Epidermal melanocyte (primary cell): ENCODE results near the gene MOB3C.

ENCODE experiments used
- DNase-seq: peaks from one replicate; pipeline ENCODE4 v3.0.0; 2011; ENCODE audit warnings: low spot score; ENCODE audit not compliant: insufficient read length

MOB3C gene

DNA sequence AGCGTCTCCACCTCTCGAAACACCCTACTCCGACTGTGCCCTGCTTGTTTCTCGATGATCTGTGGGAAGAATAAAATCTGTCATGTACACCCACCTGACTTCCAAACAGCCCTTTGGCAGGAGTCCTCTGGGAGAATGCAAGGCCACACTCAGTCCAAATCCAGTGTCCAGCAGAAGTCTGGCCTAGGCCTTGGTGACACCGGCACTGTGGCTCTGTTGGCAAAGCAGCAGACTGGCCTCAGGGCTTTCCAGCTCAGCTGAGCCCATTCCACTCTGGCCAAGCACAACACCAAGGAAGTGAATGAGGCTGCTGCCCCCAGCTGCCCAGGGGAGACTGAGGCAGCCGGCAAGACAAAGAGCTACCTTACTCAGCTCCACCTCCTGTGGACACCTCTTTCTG is 40.0 kb downstream of the MOB3C start:
- DNase-seq = no peak

DNA sequence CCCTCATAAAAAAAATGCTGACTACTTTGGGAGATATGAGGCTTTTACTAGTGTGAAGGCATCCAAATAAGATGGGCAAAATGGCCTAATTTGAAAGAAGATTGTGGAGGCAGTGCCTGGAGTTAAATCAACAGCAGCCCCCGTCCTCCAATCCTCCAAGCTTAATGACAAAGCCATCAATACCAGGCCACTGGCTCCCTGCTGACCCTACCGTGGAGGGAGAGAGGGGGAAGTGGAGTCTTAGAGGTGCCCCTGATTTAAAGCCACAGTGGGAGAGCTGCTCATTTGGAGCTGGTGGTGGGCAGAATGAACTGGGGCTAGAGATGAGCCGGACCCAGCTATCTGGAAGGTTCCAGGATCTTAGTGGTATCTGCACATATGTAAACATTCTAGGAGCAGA is 40.8 kb downstream of the MOB3C start:
- no peak for DNase-seq

DNA sequence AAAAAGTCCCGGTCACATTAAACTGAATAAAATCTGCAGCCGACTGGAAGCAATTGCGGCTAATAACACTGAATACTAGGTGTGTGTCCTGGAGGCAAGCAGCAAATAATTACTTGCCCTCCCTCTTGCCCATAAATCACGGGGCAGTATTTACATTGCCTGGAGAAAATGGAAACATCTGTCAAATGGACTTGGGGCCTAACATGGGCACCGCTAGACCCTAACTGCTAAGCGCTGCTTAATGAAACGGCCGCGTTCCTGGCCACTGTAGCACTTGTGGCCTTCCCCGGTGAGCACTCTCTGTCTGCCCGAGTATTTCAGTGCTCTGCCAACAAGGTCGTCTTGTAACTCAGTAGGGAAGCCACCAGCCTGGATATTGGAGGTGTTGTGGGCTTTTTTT is 41.3 kb downstream of the MOB3C start:
- DNase-seq = no peak

GRCh38 chr1:46571691-46572225 is 44.9 kb downstream of the MOB3C start:
- no peak for DNase-seq

- no peak for DNase-seq
Measured at GRCh38 chr1:46569884-46570725, 46.5 kb downstream of the MOB3C start.

- DNase-seq = no peak
Measured at GRCh38 chr1:46569116-46569515, 47.5 kb downstream of the MOB3C start.

DNA sequence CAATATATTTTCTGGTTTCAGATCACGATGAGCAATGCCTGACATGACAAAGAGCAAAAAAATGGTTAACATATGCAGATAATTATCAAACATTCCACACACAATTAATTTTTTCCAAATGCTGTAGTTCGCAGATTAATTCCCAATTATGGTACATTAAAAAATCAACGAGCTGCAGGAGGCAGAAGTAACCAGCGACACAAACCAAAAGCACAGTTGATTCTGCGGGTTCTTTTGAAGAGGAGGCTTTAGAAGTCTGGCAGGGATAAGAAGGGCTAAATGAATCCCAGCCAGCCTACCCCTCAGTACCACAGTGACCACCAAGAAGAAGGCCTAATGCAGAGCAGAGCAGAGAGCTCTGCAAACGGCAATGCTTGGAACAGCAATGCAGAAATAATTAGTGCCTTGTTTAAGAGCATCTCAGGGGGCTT is 48.1 kb downstream of the MOB3C start:
- no peak for DNase-seq

DNA sequence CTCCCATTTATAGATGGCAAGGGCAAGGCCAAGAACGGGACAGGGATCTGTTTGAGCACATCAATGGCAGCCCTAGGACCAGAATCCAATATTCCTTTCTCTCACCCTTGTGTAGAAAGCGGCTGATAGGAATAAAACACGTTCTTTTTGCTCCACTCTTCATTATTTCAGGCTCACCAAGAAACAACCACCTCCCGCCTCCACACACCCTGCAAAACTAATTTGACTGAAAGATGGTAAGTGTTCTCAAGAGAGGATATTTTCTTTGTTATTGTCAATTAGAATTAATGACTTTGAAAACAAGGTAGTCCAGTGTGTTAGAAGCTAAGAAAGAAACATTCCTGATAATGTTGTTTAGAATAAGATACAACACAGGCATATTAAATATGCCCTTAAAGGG is 53.3 kb downstream of the MOB3C start:
- no peak for DNase-seq

DNA sequence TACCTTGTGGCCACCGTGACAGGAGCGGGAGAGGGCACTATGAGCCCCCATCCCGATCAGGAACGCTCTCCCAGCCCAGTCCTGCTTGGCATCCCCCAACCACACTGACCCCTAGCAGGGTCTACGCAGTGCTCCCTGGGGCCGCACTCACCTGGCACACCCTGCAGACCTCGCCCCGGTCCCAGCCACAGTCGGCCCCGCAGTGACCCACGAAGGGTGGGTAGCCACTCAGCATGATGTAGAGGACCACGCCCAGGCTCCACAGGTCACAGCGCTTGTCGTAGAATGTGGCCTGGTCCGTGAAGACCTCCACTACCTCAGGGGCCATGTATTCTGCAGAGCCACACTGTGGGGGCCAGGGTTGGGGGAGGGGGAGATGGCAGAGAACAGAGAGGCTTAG is 54.1 kb downstream of the MOB3C start:
- DNase-seq = no peak

DNA sequence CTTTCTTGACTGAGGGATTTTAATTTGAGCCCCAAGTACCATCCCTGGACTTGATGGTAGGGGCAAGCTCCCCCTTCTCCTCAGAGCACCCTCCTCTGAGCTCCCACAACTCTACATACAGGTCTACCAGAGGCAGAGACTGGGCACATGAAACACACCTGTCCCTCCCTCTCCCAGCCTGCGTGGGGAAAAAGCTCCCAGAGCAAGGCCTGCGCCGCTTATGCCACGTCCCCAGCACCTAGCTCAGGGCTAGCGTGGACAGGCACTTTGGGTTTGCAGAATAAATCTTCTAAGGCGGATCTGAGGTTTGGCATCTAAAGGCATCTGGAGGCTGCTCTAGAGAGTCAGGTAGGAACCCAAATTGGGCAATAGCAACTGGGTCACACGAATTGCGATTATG is 57.6 kb downstream of the MOB3C start:
- no peak for DNase-seq

GRCh38 chr1:46558141-46558963 is 58.3 kb downstream of the MOB3C start:
- DNase-seq = no peak
